Measurements from ENCODE around the gene NELL2.

NELL2 gene

GRCh38 chr12:44484862-44485261 is 391.3 kb downstream of the NELL2 start:
- no peak for DNase-seq

GRCh38 chr12:44477331-44477980 is 398.7 kb downstream of the NELL2 start:
- no peak for DNase-seq

- no peak for DNase-seq
Observed at GRCh38 chr12:44476683-44477082, 399.4 kb downstream of the NELL2 start.

- DNase-seq = no peak
Observed at GRCh38 chr12:44465139-44465538, 411.0 kb downstream of the NELL2 start.

- no peak for DNase-seq
Observed at GRCh38 chr12:44464180-44464579, 411.9 kb downstream of the NELL2 start.

GRCh38 chr12:44462729-44463128 is 413.4 kb downstream of the NELL2 start:
- no peak for DNase-seq

GRCh38 chr12:44460261-44460660 is 415.9 kb downstream of the NELL2 start:
- no peak for DNase-seq

GRCh38 chr12:44459569-44459968 is 416.5 kb downstream of the NELL2 start:
- DNase-seq = peak in 1 of 56 donors; percentile 0

Measured in amygdala (tissue), 56 donors.